ENCODE measurements around the gene SNX9.

Gene SNX9

DNA sequence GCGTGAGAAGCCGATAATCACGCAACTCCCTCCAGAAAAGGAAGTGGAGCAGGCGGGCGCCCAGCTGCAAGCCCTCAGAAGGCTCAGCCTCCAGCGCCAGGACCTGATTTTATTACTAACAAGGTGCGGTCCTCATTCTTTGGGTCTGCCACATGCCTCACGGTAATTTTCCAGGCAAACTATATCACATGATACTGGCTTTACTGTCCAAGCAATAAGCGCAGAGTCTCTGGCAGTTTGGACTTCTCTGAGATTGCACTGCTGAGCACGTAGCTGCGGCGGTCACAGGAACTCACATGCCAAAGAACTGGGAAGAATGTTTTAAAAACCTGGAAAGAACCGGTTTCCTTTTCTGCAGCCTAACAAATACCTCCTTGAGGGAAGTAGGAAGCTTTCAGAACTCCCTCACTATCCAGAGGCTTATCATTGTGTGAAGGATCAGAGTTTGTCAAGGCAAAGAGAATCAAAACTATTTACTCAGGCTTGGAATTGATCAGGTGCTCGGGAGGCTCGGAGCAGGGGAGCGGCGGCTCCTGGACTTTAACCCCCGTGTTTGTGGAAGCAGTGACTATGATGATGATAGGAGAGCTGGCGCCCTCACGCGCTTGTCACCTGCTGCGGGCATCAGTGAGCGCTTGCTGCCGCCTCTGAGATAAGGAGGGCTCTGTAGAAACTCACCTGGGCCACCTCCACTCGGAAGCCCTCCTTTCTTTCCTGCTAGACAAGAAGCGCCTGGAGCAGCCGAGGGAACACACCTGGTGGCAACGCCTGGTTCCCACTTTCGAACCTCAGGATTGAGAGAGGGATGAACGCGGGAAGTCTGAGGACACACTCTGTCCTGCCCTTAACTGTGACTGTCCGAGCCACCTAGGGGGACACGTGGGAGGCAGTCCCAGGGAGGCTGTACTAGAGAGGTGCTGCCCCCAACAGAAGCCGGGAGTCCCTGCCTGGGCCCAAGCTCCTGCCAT is 131.4 kb downstream of the SNX9 start:
- Histone ChIP-seq H3K36me3 (ENCODE audit: control insufficient read depth, insufficient read depth, low read length) (no peaks in the 10 kb centered on the region), H3K27me3 (replicated peaks; ENCODE audit: control insufficient read depth, insufficient read depth, low read length) (no peaks in the 10 kb centered on the region), H3K4me3 (replicated peaks; ENCODE audit: low read depth, low read length) (no peak overlapping the region)
- DNase-seq (ENCODE audit: extremely low read depth, insufficient read length), result no peak
- TF ChIP-seq CTCF (IDR thresholded peaks at IDR 0.05; ENCODE audit: insufficient read depth, low read length, poor library complexity, severe bottlenecking), result no peak

GRCh38 chr6:157955675-157956074 is 132.6 kb downstream of the SNX9 start:
- TF ChIP-seq CTCF (IDR thresholded peaks at IDR 0.05; ENCODE audit: insufficient read depth, low read length, poor library complexity, severe bottlenecking), result no peak
- H3K27me3 ChIP-seq (replicated peaks; ENCODE audit: control insufficient read depth, insufficient read depth, low read length), result no peaks in the 10 kb centered on the region
- H3K36me3 ChIP-seq (ENCODE audit: control insufficient read depth, insufficient read depth, low read length), result no peaks in the 10 kb centered on the region
- no peak for DNase-seq (ENCODE audit: extremely low read depth, insufficient read length)
- no peak overlapping the region for H3K4me3 ChIP-seq (replicated peaks; ENCODE audit: low read depth, low read length)

GRCh38 chr6:157956171-157956730 is 133.2 kb downstream of the SNX9 start:
- no peak for TF ChIP-seq CTCF (IDR thresholded peaks at IDR 0.05; ENCODE audit: insufficient read depth, low read length, poor library complexity, severe bottlenecking)
- H3K36me3 ChIP-seq (ENCODE audit: control insufficient read depth, insufficient read depth, low read length), result no peaks in the 10 kb centered on the region
- DNase-seq (ENCODE audit: extremely low read depth, insufficient read length), result no peak
- H3K4me3 ChIP-seq (replicated peaks; ENCODE audit: low read depth, low read length), result no peak overlapping the region
- no peaks in the 10 kb centered on the region for H3K27me3 ChIP-seq (replicated peaks; ENCODE audit: control insufficient read depth, insufficient read depth, low read length)

DNA sequence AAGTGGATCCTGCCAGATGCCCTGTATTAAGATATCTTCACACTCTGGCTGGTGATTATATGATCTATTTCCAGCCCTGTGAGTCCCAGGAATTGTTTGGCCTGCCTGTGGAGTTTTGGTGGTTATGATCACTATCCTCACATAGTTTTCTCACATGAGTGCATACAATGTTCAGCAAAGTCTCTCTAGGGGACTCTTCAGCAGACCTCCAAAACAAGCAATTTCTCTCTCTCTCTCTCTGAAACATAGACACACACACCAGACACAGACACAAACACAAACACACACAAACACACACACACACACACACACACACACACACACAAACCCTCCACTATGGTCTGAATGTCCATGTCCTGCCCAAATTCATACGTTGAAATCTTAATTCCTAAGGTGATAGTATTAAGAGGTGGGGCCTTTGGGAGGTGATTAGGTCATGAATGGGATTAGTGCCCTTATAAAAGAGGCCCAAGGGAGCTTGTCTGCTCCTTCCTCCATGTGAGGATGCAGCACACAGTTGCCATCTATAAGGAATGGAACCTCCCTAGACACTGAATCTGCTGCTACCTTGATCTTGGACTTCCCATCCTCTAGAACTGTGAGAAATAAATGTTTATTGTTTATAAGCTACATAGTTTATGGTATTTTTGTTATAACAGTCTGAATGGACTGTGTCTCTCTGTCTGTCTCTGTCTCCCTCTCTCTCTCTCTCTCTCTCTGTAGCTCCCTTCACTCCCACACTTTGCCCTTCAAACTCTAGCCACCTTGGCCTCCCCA is 136.6 kb downstream of the SNX9 start:
- Histone ChIP-seq H3K4me3 (replicated peaks; ENCODE audit: low read depth, low read length) (no peak overlapping the region), H3K36me3 (ENCODE audit: control insufficient read depth, insufficient read depth, low read length) (no peaks in the 10 kb centered on the region), H3K27me3 (replicated peaks; ENCODE audit: control insufficient read depth, insufficient read depth, low read length) (no peaks in the 10 kb centered on the region)
- TF ChIP-seq CTCF (IDR thresholded peaks at IDR 0.05; ENCODE audit: insufficient read depth, low read length, poor library complexity, severe bottlenecking), result no peak
- DNase-seq (ENCODE audit: extremely low read depth, insufficient read length), result no peak

- H3K27me3 ChIP-seq (replicated peaks; ENCODE audit: control insufficient read depth, insufficient read depth, low read length), result no peaks in the 10 kb centered on the region
- H3K36me3 ChIP-seq (ENCODE audit: control insufficient read depth, insufficient read depth, low read length), result no peaks in the 10 kb centered on the region
- H3K4me3 ChIP-seq (replicated peaks; ENCODE audit: low read depth, low read length), result no peak overlapping the region
- DNase-seq (ENCODE audit: extremely low read depth, insufficient read length), result no peak
- TF ChIP-seq CTCF (IDR thresholded peaks at IDR 0.05; ENCODE audit: insufficient read depth, low read length, poor library complexity, severe bottlenecking), result no peak
Observed at GRCh38 chr6:157961153-157961831, 138.2 kb downstream of the SNX9 start.
